DMS153 (cell line): ENCODE data around the gene KIF2C.
"Not testable (repeated sequence)": the region's sequence is repeated elsewhere in the genome, so short reads cannot be mapped to it uniquely, and the experiment has no call there.

Experiments
- DNase-seq: peaks from one replicate; lab custom pipeline; 2025; lab: John Stamatoyannopoulos, UW

Gene KIF2C

GRCh38 chr1:44812822-44813543 is 73.3 kb downstream of the KIF2C start:
- DNase-seq: no peak

GRCh38 chr1:44815926-44816325 is 76.3 kb downstream of the KIF2C start:
- not testable (repeated sequence) for DNase-seq

- no peak for DNase-seq
These were observed 77.7 kb downstream of the KIF2C start for GRCh38 chr1:44817307-44817706.
